HCT116 (cell line): Measurements from ENCODE around the gene EDDM13. TPM values are rescaled to one million over a fixed set of nuclear protein-coding genes. Genes with fewer than 3 reads are reported as not detected.
A peak's percentile ranks its signal among the peaks of the same experiment; 100 is the strongest.

Source experiments
- ATAC-seq: fragments of 200-7000 bp; cut with Tn5 transposase; 2 replicates; pipeline ENCODE4 v1.9.1; 2020; ENCODE audit warnings: mild to moderate bottlenecking, moderate library complexity
- BruUV-seq: library from RNA; stranded (reverse); fragments of 400-500 nt; replicated peaks from 2 replicates; lab custom pipeline; 2021; lab: Mats Ljungman, UMichigan
- CTCF ChIA-PET: fragments of 300-600 bp; sonication (Branson Sonifier 250); formaldehyde crosslinking; loops from one replicate; lab custom pipeline; 2021; ENCODE audit warnings: antibody characterized with exemption; lab: Charles Lee
- POLR2A ChIA-PET: fragments of 300-600, 350-600 bp; sonication (Branson Sonifier 250); formaldehyde crosslinking; loops from one replicate; lab custom pipeline; 2021; ENCODE audit warnings: antibody characterized with exemption; lab: Charles Lee
- RAD21 ChIA-PET, 2 experiments: fragments of 300-600 bp; sonication (Branson Sonifier 250); formaldehyde crosslinking; loops; one replicate each; lab custom pipeline; 2023; ENCODE audit warnings: low total read pairs in 2 of 2; ENCODE audit not compliant: uncharacterized antibody in 2 of 2, unreplicated experiment in 2 of 2, low non-redundant PET in 1 of 2; lab: Charles Lee
- DNase-seq: peaks from one replicate; pipeline ENCODE4 v3.0.0-alpha.2; 2010; ENCODE audit warnings: low read depth, low spot score
- H2AFZ ChIP-seq: fragments of 200-600 bp; shearing (Covaris generic), sonication (generic); 2 replicates; pipeline ENCODE4 v1.6.1; 2017; ENCODE audit warnings: low read depth, mixed run types, mixed read lengths, antibody characterized with exemption, low read length; ENCODE audit not compliant: poor library complexity, severe bottlenecking
- H3K27ac ChIP-seq: 2 replicates; pipeline ENCODE4 v1.5.1; 2012; ENCODE audit warnings: low read depth, low read length
- H3K27me3 ChIP-seq: fragments of 200-600 bp; sonication (generic); 2 replicates; pipeline ENCODE4 v1.6.1; 2016; ENCODE audit warnings: mixed run types, low read length, mixed read lengths; ENCODE audit not compliant: insufficient read depth
- H3K36me3 ChIP-seq, 2 experiments: fragments of 200-500 bp in 1 of 2; fragments of 200-600 bp in 1 of 2; sonication (Bioruptor generic) in 1 of 2; sonication (generic) in 1 of 2; 2 replicates each; pipeline versions ENCODE4 v1.5.1 to v1.6.1; 2014 to 2016; ENCODE audit warnings: low read length in 2 of 2, inconsistent platforms in 1 of 2, mixed read lengths in 1 of 2, mixed run types in 1 of 2; ENCODE audit not compliant: insufficient read depth in 2 of 2, control insufficient read depth in 1 of 2
- H3K4me1 ChIP-seq, 2 experiments: fragments of 200-600 bp in 1 of 2; sonication (generic) in 1 of 2; 2 replicates each; pipeline versions ENCODE4 v1.5.1 to v1.6.1; 2012 to 2017; ENCODE audit warnings: low read length in 2 of 2, inconsistent platforms in 1 of 2, mild to moderate bottlenecking in 1 of 2, mixed read lengths in 1 of 2, mixed run types in 1 of 2, moderate library complexity in 1 of 2; ENCODE audit not compliant: insufficient read depth in 2 of 2, control insufficient read depth in 1 of 2
- H3K4me2 ChIP-seq: fragments of 200-600 bp; sonication (generic); 2 replicates; pipeline ENCODE4 v1.6.1; 2017; ENCODE audit warnings: mixed run types, low read length, mixed read lengths
- H3K4me3 ChIP-seq, 2 experiments: fragments of 200-600 bp in 1 of 2; sonication (generic) in 1 of 2; replicated peaks in 1 of 2; 2 replicates each; pipeline ENCODE4 v1.5.1; 2011 to 2016; ENCODE audit warnings: low read length in 2 of 2, control low read depth in 1 of 2, low read depth in 1 of 2, mild to moderate bottlenecking in 1 of 2, mixed read lengths in 1 of 2, mixed run types in 1 of 2
- H3K79me2 ChIP-seq: fragments of 200-600 bp; sonication (generic); 2 replicates; pipeline ENCODE4 v1.6.1; 2017; ENCODE audit warnings: mild to moderate bottlenecking, mixed run types, low read length, moderate library complexity, mixed read lengths; ENCODE audit not compliant: insufficient read depth
- H3K9ac ChIP-seq: fragments of 200-600 bp; sonication (generic); 2 replicates; pipeline ENCODE4 v1.6.1; 2016; ENCODE audit warnings: low read length, mixed read lengths
- H3K9me2 ChIP-seq: fragments of 200-600 bp; sonication (generic), shearing (Covaris generic); 2 replicates; pipeline ENCODE4 v1.6.1; 2017; ENCODE audit warnings: mixed run types, mild to moderate bottlenecking, moderate library complexity; ENCODE audit not compliant: insufficient read depth
- H3K9me3 ChIP-seq, 2 experiments: fragments of 200-500 bp in 1 of 2; fragments of 200-600 bp in 1 of 2; sonication (Bioruptor generic) in 1 of 2; sonication (generic) in 1 of 2; 2 replicates each; pipeline ENCODE4 v1.6.1; 2014 to 2017; ENCODE audit warnings: low read length in 2 of 2, mixed read lengths in 2 of 2, inconsistent platforms in 1 of 2, low read depth in 1 of 2, mild to moderate bottlenecking in 1 of 2, mixed run types in 1 of 2, moderate library complexity in 1 of 2; ENCODE audit not compliant: control insufficient read depth in 1 of 2, insufficient read depth in 1 of 2
- H4K20me1 ChIP-seq: fragments of 200-600 bp; sonication (generic), shearing (Covaris generic); 2 replicates; pipeline ENCODE4 v1.6.1; 2017; ENCODE audit warnings: mixed run types, mild to moderate bottlenecking, moderate library complexity; ENCODE audit not compliant: insufficient read depth
- EZH2phosphoT487 ChIP-seq: fragments of 200-600 bp; IDR thresholded peaks from 2 replicates; pipeline ENCODE4 v1.6.1; 2018; ENCODE audit warnings: antibody characterized with exemption, borderline replicate concordance
- FOSL1 ChIP-seq: IDR thresholded peaks from 2 replicates; pipeline ENCODE4 v1.6.1; 2012; ENCODE audit warnings: low read depth
- JUND ChIP-seq: IDR thresholded peaks from 2 replicates; pipeline ENCODE4 v1.6.1; 2012
- POLR2A ChIP-seq: IDR thresholded peaks from 2 replicates; pipeline ENCODE4 v1.7.0; 2011; ENCODE audit warnings: borderline replicate concordance; ENCODE audit not compliant: insufficient read depth, insufficient read length; ENCODE audit errors: extremely low read depth
- RAD21 ChIP-seq: IDR thresholded peaks from 2 replicates; pipeline ENCODE4 v1.6.1; 2012; ENCODE audit warnings: low read depth, mild to moderate bottlenecking
- SIN3A ChIP-seq: IDR thresholded peaks from 2 replicates; pipeline ENCODE4 v1.6.1; 2012; ENCODE audit warnings: low read depth
- ZNF274 ChIP-seq: fragments of 200-500 bp; sonication (Bioruptor generic); IDR thresholded peaks from 2 replicates; pipeline ENCODE4 v1.6.1; 2014; ENCODE audit warnings: mild to moderate bottlenecking, low read depth, low read length, inconsistent platforms
- intact Hi-C: fragments of 100-400 bp; cut with micrococcal nuclease; formaldehyde crosslinking; loops from 2 replicates; pipeline ENCODE4 v1.10.0; 2022
- total RNA-seq: library from RNA; stranded (reverse); gene quantifications from one replicate; pipeline ENCODE4 v1.2.1, GENCODE V29; 2021; ENCODE audit not compliant: unreplicated experiment
- TF ChIP-seq, protein P1 (sequence below), 3 experiments: fragments of 200-600 bp in 1 of 3; sonication (generic) in 1 of 3; IDR thresholded peaks in 2 of 3; conservative IDR thresholded peaks in 1 of 3; 2 replicates each; pipeline ENCODE4 v1.5.1; 2012 to 2017; ENCODE audit warnings: low read depth in 2 of 3, low read length in 2 of 3, antibody characterized with exemption in 1 of 3, borderline replicate concordance in 1 of 3, control low read depth in 1 of 3, mild to moderate bottlenecking in 1 of 3, mixed read lengths in 1 of 3, mixed run types in 1 of 3, moderate library complexity in 1 of 3; ENCODE audit not compliant: insufficient read depth in 1 of 3
- TF ChIP-seq, protein P2 (sequence below): IDR thresholded peaks from 2 replicates; pipeline ENCODE4 v1.6.1; 2012
- TF ChIP-seq, protein P3 (sequence below): IDR thresholded peaks from 2 replicates; pipeline ENCODE4 v1.6.1; 2012

EDDM13 gene
- total RNA-seq, 1 experiment from 2014 or later: not detected

DNA sequence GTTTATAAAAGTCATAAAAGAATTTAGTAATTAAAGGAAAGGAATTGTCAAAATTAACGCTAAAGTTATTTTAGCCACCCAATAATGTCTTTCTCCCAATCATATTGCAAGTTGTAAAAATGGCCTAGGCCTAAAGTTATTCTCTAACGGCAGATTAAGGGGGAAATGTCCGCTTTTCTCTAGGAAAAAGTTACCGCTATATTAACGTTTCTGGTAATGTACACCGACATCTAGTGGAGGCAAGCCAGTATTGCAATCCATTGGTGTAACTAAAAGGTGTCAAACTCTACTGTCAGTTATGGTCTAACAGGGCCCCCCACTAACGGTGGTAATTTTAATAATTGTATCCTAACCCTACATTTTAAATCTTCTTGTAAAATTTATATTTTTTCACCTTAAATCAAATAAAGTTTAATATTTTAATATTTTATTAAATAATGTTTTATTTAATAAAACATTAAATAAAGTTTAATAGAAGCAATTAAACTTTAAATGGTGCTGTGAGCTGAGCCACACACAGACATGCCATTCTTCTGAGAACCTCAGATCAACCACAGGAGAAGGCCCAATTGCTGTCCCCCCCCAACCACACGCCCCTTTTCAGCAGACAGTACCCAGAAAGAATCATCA, 78.0 kb downstream of the EDDM13 start:
- Histone ChIP-seq H3K4me2 (no peak overlapping the region), H2AFZ (peak overlapping the region; percentile 74), H3K36me3 (no peaks in the 10 kb centered on the region), H3K27me3 (no peaks in the 10 kb centered on the region), H3K9me2 (no peaks in the 10 kb centered on the region), H3K27ac (no peak overlapping the region), H3K4me1 (no peaks in the 10 kb centered on the region), H4K20me1 (no peaks in the 10 kb centered on the region), H3K79me2 (no peaks in the 10 kb centered on the region), H3K9me3 (no peaks in the 10 kb centered on the region), H3K9ac (no peak overlapping the region), H3K4me3 (no peak overlapping the region)
- intact Hi-C loops: loop anchor here (2.0 to 5.0 kb wide), 2 partner anchors 98 to 284 kb away; no protein-coding TSS in a partner anchor
- peak; percentile 24 for DNase-seq
- ChIA-PET POLR2A (no interaction called here), RAD21 (no interaction called here), CTCF (interaction anchor here (1.0 to 2.8 kb wide), 3 partner anchors 14 to 18 kb away, joined by 3 to 18 read pairs (median 4); no protein-coding TSS in a partner anchor)
- ATAC-seq: peak; percentile 67
- BruUV-seq: no TSS peak
- TF ChIP-seq POLR2A: no peak
- TF ChIP-seq JUND: no peak
- TF ChIP-seq, protein P1, sequence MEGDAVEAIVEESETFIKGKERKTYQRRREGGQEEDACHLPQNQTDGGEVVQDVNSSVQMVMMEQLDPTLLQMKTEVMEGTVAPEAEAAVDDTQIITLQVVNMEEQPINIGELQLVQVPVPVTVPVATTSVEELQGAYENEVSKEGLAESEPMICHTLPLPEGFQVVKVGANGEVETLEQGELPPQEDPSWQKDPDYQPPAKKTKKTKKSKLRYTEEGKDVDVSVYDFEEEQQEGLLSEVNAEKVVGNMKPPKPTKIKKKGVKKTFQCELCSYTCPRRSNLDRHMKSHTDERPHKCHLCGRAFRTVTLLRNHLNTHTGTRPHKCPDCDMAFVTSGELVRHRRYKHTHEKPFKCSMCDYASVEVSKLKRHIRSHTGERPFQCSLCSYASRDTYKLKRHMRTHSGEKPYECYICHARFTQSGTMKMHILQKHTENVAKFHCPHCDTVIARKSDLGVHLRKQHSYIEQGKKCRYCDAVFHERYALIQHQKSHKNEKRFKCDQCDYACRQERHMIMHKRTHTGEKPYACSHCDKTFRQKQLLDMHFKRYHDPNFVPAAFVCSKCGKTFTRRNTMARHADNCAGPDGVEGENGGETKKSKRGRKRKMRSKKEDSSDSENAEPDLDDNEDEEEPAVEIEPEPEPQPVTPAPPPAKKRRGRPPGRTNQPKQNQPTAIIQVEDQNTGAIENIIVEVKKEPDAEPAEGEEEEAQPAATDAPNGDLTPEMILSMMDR (IDR thresholded peaks at IDR 0.05 in 2 of 3, conservative IDR thresholded peaks at IDR 0.05 in 1 of 3; ENCODE audit: borderline replicate concordance in 1 of 3, insufficient read depth in 1 of 3, low read depth in 2 of 3, low read length in 2 of 3): peak; percentile 33 to 88 (median 76); a peak in 5 of 6 replicates
- TF ChIP-seq, protein P2, sequence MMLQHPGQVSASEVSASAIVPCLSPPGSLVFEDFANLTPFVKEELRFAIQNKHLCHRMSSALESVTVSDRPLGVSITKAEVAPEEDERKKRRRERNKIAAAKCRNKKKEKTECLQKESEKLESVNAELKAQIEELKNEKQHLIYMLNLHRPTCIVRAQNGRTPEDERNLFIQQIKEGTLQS: no peak
- TF ChIP-seq FOSL1: no peak
- TF ChIP-seq, protein P3, sequence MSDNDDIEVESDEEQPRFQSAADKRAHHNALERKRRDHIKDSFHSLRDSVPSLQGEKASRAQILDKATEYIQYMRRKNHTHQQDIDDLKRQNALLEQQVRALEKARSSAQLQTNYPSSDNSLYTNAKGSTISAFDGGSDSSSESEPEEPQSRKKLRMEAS: no peak
- TF ChIP-seq ZNF274: no peak
- TF ChIP-seq SIN3A: 0 out of 2 replicates have a peak, but pooled peaks have one; percentile 29
- TF ChIP-seq RAD21: peak; percentile 57
- no peak for TF ChIP-seq EZH2phosphoT487
